ENCODE measurements around the gene CCDC183.

Gene CCDC183

DNA sequence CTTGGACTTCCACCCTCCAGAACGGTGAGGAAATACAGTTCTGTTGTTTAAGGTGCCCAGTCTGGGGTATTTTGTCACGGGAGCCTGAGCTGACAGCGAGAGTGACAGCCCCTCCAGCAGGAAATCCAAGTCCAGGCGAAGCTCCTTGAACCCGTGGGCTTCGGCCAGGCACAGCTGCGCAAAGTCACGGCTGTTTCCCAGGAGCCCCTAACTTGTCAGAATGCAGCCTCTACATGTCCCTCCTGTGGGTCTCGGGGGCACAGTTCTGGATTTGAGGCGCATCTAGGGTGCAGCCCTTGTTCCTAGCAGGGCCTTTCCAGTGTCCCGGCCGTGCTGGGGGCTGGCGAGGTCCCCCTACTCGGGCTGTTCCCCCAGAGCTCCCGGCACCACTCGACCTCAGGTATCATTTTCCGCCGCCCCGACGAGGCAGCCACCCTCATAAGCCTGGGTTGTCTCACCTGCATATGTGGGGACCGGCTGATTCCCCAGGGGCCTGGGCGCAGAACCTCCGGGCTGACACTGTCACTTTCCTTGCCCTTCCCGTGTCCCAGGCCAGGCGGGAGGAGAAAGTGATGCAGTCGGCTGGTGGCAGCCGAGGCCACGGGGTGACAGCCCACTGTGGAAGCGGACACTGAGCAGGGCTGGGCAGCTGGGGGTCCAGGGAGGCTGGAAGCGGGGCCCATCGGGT, 42.6 kb upstream of the CCDC183 start:
- Histone ChIP-seq H2AFZ (ENCODE audit: low read depth, low read length) (no peak overlapping the region), H3K27ac (ENCODE audit: low read length, poor library complexity, severe bottlenecking) (no peak overlapping the region), H2BK120ac (ENCODE audit: low read depth, low read length) (no peak overlapping the region), H2BK15ac (ENCODE audit: low read depth, poor library complexity, severe bottlenecking) (no peak overlapping the region), H4K91ac (ENCODE audit: low read length) (no peak overlapping the region), H4K8ac (ENCODE audit: low read length) (no peak overlapping the region), H3K9me3 (ENCODE audit: control insufficient read depth, low read length) (peaks cover 19% of the 10 kb centered on the region), H3K4me1 (ENCODE audit: control insufficient read depth, insufficient read depth, low read depth, low read length) (peaks cover 3% of the 10 kb centered on the region), H2BK5ac (ENCODE audit: low read depth, low read length, poor library complexity, severe bottlenecking) (no peak overlapping the region), H3K36me3 (ENCODE audit: control insufficient read depth in 1 of 2, insufficient read depth in 2 of 2, low read depth in 1 of 2, low read length in 2 of 2) (peaks cover 0 to 4% of the 10 kb centered on the region in 2 experiments), H3K14ac (ENCODE audit: low read length in 2 of 2) (no peak overlapping the region), H2BK12ac (ENCODE audit: low read length in 2 of 2) (no peak overlapping the region), H3K27me3 (ENCODE audit: control insufficient read depth in 1 of 2, insufficient read depth in 1 of 2, low read length in 2 of 2) (peaks cover 26 to 48% of the 10 kb centered on the region in 2 experiments), H3K18ac (ENCODE audit: low read depth in 1 of 2, low read length in 2 of 2) (no peak overlapping the region), H2AK5ac (ENCODE audit: low read length, severe bottlenecking) (no peak overlapping the region), H3K4me3 (ENCODE audit: insufficient read depth in 1 of 2, low read depth in 1 of 2, low read length in 2 of 2) (peak overlapping the region in 1 of 2 experiments; percentile 0), H3K4me2 (ENCODE audit: low read length, poor library complexity, severe bottlenecking) (no peak overlapping the region), H3K4ac (ENCODE audit: low read depth in 1 of 2, low read length in 2 of 2) (no peak overlapping the region), H3K79me1 (replicated peaks; ENCODE audit: low read length, poor library complexity, severe bottlenecking) (no peaks in the 10 kb centered on the region), H3K23ac (ENCODE audit: low read length in 2 of 2) (no peak overlapping the region), H3K9ac (ENCODE audit: low read length) (no peak overlapping the region)
- WGBS = 91% methylated on average over 31 of the region's 31 CpGs
- no peak for DNase-seq

GRCh38 chr9:136754059-136754572, 42.0 kb upstream of the CCDC183 start:
- Histone ChIP-seq H2AK5ac (ENCODE audit: low read length, severe bottlenecking) (no peak overlapping the region), H2BK12ac (ENCODE audit: low read length in 2 of 2) (no peak overlapping the region)
- WGBS = 89% methylated on average over 17 of the region's 17 CpGs

DNA sequence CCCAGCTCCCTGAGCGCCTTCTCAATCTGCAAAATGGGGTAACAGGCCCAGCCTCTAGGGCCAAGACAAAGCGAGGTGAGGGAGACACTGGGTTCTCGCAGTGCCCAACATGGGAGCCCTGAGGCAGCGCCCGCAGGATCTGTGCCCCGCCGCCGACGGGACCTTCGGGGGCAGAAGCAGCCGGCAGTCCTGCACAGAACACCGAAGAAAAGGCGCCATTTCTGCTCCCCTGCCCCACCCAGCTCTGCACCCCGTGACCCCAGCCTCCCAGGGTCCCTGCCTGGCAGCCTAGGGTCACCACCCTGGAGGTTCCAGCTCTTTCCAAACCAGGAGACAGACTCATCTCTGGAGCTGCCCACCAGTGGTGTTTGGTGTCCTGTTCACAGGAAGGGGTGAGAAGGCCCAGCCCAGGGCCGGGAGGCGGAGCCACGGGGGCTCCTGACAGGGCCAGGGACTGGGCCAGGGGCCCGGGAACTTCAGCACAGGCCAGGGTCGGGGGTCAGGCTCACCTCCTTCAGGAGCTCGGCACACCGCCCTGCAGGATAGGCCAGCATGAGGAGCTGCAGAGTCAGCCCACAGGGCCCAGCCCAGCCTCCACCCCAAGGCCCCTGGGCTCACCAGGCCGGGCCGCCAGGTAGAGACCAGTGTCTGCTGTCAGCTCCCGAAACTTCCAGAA, 41.4 kb upstream of the CCDC183 start:
- Histone ChIP-seq H3K4me2 (ENCODE audit: low read length, poor library complexity, severe bottlenecking) (no peak overlapping the region), H4K91ac (ENCODE audit: low read length) (no peak overlapping the region), H3K27me3 (ENCODE audit: control insufficient read depth in 1 of 2, insufficient read depth in 1 of 2, low read length in 2 of 2) (peaks cover 16 to 43% of the 10 kb centered on the region in 2 experiments), H3K79me1 (replicated peaks; ENCODE audit: low read length, poor library complexity, severe bottlenecking) (no peaks in the 10 kb centered on the region), H2AFZ (ENCODE audit: low read depth, low read length) (no peak overlapping the region), H2BK5ac (ENCODE audit: low read depth, low read length, poor library complexity, severe bottlenecking) (no peak overlapping the region), H3K14ac (ENCODE audit: low read length in 2 of 2) (no peak overlapping the region), H2BK15ac (ENCODE audit: low read depth, poor library complexity, severe bottlenecking) (no peak overlapping the region), H3K4me1 (ENCODE audit: control insufficient read depth, insufficient read depth, low read depth, low read length) (peaks cover 3% of the 10 kb centered on the region), H3K36me3 (ENCODE audit: control insufficient read depth in 1 of 2, insufficient read depth in 2 of 2, low read depth in 1 of 2, low read length in 2 of 2) (no peaks in the 10 kb centered on the region), H3K18ac (ENCODE audit: low read depth in 1 of 2, low read length in 2 of 2) (no peak overlapping the region), H2BK12ac (ENCODE audit: low read length in 2 of 2) (no peak overlapping the region), H3K9ac (ENCODE audit: low read length) (no peak overlapping the region), H3K4me3 (ENCODE audit: insufficient read depth in 1 of 2, low read depth in 1 of 2, low read length in 2 of 2) (no peak overlapping the region), H3K23ac (ENCODE audit: low read length in 2 of 2) (no peak overlapping the region), H3K27ac (ENCODE audit: low read length, poor library complexity, severe bottlenecking) (no peak overlapping the region), H3K9me3 (ENCODE audit: control insufficient read depth, low read length) (peaks cover 19% of the 10 kb centered on the region), H3K4ac (ENCODE audit: low read depth in 1 of 2, low read length in 2 of 2) (no peak overlapping the region), H2BK120ac (ENCODE audit: low read depth, low read length) (no peak overlapping the region), H2AK5ac (ENCODE audit: low read length, severe bottlenecking) (no peak overlapping the region), H4K8ac (ENCODE audit: low read length) (no peak overlapping the region)
- DNase-seq = no peak
- 82% methylated on average over 23 of the region's 24 CpGs for WGBS

More at GRCh38 chr9:136754059-136754572, 42.0 kb upstream of the CCDC183 start:
- Histone ChIP-seq H3K27me3 (ENCODE audit: control insufficient read depth in 1 of 2, insufficient read depth in 1 of 2, low read length in 2 of 2) (peaks cover 20 to 45% of the 10 kb centered on the region in 2 experiments), H4K8ac (ENCODE audit: low read length) (no peak overlapping the region), H3K4me1 (ENCODE audit: control insufficient read depth, insufficient read depth, low read depth, low read length) (peaks cover 3% of the 10 kb centered on the region), H3K23ac (ENCODE audit: low read length in 2 of 2) (no peak overlapping the region), H3K9me3 (ENCODE audit: control insufficient read depth, low read length) (peaks cover 19% of the 10 kb centered on the region), H3K36me3 (ENCODE audit: control insufficient read depth in 1 of 2, insufficient read depth in 2 of 2, low read depth in 1 of 2, low read length in 2 of 2) (peaks cover 0 to 2% of the 10 kb centered on the region in 2 experiments), H3K79me1 (replicated peaks; ENCODE audit: low read length, poor library complexity, severe bottlenecking) (no peaks in the 10 kb centered on the region), H2BK5ac (ENCODE audit: low read depth, low read length, poor library complexity, severe bottlenecking) (no peak overlapping the region), H3K4me3 (ENCODE audit: insufficient read depth in 1 of 2, low read depth in 1 of 2, low read length in 2 of 2) (peak overlapping the region in 1 of 2 experiments; percentile 0), H4K91ac (ENCODE audit: low read length) (no peak overlapping the region), H3K14ac (ENCODE audit: low read length in 2 of 2) (no peak overlapping the region), H3K4me2 (ENCODE audit: low read length, poor library complexity, severe bottlenecking) (no peak overlapping the region), H2BK15ac (ENCODE audit: low read depth, poor library complexity, severe bottlenecking) (no peak overlapping the region), H2BK120ac (ENCODE audit: low read depth, low read length) (no peak overlapping the region), H2AFZ (ENCODE audit: low read depth, low read length) (no peak overlapping the region), H3K4ac (ENCODE audit: low read depth in 1 of 2, low read length in 2 of 2) (no peak overlapping the region), H3K18ac (ENCODE audit: low read depth in 1 of 2, low read length in 2 of 2) (no peak overlapping the region), H3K9ac (ENCODE audit: low read length) (no peak overlapping the region), H3K27ac (ENCODE audit: low read length, poor library complexity, severe bottlenecking) (no peak overlapping the region)
- DNase-seq = no peak
